HG02571 (cell line): ENCODE measurements around the gene RHPN2.
"Not testable (repeated sequence)": the region's sequence is repeated elsewhere in the genome, so short reads cannot be mapped to it uniquely, and the experiment has no call there.

Experiments
- ATAC-seq: cut with Tn5 transposase; IDR thresholded peaks from one replicate; pipeline ENCODE4 v1.9.1; 2021; ENCODE audit warnings: mild to moderate bottlenecking, moderate library complexity; ENCODE audit not compliant: unreplicated experiment

Gene RHPN2

GRCh38 chr19:33032218-33032781 is 32.4 kb downstream of the RHPN2 start:
- no peak for ATAC-seq

DNA sequence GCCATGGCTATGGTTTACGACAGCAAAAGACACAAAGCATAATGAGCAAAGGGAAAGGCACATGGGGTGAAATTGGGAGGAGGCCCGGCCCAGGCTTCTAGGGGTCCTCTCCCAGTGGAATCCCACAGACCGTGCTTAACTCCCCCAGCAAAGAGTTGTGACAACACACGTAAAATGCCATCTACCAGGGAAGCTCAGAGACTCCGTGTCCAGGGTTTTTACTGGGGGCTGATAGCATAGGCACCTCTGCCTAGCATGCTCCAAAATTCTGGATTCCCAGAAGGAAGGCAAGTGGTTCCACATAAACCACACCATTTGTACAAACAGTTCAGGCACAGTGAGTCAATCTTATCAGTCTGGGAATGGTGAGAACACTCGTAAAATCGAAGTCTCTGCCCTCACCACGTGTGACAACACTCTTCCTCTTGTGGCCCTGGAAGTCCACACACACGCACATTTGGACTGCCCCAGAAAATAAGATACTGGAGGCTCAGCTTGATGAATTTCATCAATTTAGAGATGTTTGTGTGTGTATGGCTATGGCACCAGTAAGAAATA is 34.9 kb downstream of the RHPN2 start:
- ATAC-seq = no peak

GRCh38 chr19:33026602-33027001 is 38.1 kb downstream of the RHPN2 start:
- not testable (repeated sequence) for ATAC-seq

- not testable (repeated sequence) for ATAC-seq
Measured at GRCh38 chr19:33025468-33026238, 39.0 kb downstream of the RHPN2 start.

DNA sequence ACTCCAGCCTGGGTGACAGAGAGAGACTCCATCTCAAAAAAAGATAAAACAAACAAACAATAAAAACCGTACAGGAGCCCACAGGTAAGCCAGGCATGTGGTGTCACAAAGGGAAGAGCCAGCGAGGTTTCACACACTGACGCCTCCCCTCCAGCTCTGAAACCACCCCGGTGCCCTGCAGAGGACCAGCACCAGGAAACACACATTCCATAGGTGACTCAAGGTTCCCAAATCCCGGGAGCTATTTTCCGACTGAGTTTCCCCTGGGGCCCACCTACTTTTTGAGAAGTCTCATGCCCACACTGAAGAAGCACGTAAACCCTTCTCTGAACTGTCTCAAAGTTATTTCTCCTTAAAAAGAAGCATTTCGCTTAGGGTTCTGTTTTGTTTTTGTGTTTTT is 40.3 kb downstream of the RHPN2 start:
- ATAC-seq = no peak

DNA sequence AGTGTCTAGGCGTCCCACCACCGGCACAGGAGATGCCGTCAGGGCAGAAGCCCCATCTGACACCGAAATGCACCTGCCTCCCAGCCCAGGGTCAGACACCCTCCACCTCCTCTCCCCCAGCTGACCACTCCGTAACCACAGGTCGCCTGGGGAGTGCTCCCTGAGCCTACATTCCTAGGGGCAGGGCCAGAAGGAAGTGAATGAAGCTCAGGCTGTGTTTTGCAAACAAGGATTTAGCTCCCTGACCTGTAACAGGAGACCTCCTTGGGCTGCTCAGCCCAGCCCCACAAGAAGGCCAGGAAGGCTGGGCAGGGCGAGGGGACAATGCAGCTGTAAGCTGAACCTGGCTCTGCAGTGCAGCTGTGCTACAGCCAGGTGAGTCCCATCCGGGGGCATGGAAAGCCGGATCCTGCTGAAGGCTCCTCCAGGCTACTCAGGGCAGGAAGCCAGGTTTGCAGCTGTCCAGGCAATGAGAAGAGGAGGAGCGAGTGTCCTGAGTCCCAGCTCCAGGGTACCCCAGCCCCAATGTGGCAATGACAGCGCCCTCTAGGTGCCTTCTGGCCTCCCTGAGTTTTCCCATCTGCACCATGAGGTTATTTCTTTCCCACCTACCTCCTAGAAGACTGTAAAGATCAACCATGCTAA is 42.1 kb downstream of the RHPN2 start:
- ATAC-seq = no peak

- not testable (repeated sequence) for ATAC-seq
Measured at GRCh38 chr19:33010891-33011290, 53.8 kb downstream of the RHPN2 start.

DNA sequence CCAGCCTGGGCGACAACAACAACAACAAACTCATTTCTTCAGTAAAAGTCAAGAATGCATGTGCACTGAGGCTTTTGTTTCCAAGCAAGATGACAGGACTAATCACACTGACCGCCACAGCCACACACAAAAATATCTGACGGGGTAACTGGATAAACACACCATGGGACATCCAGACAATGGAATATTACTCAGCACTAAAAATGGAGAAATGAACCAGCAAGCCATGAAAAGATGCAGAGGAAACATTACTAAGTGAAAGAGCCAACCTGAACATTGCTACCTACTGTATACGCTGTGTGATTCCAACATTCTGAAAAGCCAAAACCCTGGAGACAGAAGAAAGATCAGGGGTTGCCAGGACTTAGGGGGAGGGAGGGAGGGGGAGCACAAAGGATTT is 56.0 kb downstream of the RHPN2 start:
- no peak for ATAC-seq

GRCh38 chr19:33005440-33005839 is 59.2 kb downstream of the RHPN2 start:
- no peak for ATAC-seq

GRCh38 chr19:33003424-33004024 is 61.2 kb downstream of the RHPN2 start:
- ATAC-seq = not testable (repeated sequence)

DNA sequence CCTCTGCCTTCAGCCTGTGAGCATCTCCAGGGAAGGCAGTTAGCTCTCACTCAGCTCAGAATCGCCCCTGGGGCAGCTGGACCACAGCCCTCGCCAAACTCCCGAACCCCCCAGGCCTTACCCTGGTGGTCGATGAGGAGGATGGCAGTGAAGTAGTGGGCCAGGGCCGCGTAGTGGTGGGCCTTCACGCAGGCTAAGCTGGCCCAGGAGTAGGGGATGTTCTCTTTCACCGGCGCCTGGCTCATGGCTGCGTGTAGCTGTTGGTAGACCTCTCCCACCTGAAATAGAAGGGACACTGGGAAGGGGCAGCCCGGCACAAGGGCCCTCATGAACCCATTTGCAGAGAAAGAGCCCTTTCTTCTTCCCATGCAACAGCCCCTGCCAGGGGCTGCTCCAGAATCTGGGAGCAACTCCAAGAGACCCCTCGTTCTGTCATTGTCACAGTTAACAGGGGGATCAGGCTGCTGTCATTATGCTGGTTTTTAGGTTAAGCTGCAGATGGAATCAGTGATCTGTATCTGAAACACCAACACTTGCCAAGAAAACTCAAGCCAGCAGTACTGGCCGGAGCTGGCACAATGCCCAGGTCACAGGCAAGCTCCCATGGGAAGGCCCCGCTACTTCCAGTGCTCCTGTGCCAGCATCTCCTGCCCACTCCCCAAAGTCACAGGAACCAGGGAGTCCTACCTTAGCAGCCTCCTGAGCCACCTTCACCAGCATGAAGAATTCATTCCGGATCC is 62.4 kb downstream of the RHPN2 start:
- ATAC-seq = not testable (repeated sequence)

GRCh38 chr19:33000910-33001309 is 63.8 kb downstream of the RHPN2 start:
- no peak for ATAC-seq

DNA sequence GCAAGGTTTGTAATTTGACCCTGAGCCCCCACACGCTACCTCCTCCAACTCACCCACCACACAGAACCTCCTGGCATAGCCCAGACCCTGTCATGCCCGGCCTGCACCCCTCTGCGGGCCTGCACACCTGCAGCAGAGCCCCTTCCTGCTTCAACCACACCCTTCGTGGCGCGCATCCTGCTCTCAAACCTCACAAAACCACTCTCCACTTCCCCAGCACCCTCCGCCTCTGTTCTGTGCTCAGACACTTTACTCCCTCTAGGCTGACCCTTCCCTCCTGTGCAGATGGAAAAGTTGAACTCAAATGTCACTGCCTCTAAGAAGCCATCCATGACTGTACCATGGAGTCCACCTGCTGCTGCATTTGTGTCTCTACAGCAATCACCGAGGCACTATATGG is 64.2 kb downstream of the RHPN2 start:
- no peak for ATAC-seq

DNA sequence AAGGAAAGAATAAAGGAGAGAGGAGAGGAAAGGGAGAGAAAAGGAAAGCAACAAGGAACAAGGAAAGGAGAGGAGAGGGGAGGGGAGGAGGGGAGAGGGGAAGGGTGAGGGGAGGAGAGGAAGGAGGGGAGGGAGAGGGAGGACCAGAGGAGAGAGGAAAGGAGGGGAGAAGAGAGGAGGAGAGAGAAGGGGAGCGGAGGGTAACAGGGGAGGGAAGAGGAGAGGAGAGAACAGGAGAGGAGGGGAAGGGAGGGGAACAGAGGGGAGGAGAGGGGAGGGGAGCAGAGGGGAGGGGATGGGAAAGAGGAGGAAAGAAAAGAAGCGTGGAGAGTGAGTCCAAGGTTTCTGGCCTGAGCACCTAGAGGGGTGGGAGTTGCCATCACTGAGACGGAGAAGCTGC is 66.0 kb downstream of the RHPN2 start:
- ATAC-seq = no peak

DNA sequence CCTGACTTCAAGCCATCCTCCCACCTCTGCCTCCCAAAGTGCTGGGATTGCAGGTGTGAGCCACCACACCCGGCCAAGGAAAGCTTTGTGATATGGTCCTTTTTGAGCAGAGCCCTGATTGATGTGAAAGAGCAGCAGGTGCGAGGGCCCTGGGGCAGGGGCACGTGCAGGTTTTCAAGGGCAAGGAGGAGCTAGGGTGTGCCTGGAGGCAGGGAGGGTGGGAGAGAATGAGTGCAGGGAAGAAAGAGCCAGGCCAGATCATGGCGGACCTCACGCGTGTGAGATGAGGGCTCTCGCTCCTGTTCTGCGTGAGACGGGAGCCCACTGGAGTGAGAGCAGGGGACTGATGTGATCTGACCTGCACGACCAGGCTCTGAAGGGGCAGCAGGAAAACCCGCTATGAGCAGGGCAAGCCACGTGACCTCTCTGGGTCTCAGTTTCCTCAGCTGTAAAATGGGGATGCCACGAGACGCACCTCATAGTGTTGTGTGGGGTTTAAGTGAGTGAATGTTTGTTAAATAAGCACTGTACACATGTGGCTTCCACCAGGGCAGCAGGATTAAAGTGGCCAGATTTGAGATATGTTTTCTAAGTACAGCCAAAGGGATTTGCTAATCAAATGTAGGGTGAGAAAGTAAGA is 66.9 kb downstream of the RHPN2 start:
- ATAC-seq = no peak

DNA sequence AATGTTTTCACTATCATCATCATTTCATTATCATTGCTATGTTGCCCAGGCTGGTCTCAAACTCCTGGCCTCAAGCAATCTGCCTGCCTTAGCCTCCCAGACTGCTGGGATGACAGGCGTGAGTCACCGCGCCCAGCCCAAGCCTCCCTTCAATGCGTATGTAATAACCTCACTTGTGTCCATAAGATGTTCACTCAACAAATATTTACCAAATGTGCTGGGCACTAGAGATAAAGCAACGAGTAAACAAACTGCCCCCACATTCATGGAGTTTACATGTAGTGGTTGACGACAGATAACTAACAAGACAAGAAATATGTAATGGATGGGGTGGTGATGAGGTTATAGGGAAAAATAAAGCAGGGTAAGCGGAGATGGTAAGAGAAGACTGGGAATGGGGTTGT is 67.6 kb downstream of the RHPN2 start:
- ATAC-seq = not testable (repeated sequence)

DNA sequence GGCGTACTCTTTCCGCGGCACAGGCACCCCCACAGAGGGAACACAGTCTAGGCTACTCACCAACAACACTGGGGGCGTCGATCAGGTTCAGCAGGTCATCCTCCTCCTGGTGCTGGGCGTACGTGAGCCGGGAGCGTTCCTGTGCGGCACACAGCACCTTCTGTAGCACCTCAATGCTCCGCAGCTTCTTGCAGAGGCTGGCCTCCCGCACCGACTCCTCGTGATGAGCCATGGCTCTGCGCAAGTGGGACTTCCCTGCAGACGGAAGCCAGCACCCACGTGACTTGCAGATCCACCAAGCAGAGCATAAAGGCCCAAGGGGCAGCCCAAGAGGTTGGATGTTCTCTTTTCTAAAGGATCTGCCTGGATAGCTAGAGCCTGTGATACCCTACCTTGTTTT is 68.7 kb downstream of the RHPN2 start:
- ATAC-seq = not testable (repeated sequence)

DNA sequence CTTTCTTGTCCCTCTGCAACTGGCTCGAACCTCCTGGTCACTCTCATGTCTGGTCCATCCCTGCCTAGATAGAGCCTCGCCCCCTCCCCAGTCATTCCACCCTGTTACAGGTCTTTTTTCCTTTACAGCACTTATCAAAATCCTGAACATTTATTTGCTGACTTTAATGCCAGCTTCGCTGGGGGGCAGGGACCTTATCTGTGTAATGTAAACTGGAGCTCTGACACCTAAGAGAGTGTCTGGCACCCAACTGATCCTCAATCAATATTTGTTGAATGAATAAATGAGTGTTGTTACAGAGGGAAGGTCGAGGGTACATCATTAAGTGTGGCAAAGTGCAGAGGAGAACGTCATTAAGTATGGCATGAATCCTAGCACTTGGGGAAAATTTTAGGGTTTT is 76.0 kb downstream of the RHPN2 start:
- no peak for ATAC-seq

DNA sequence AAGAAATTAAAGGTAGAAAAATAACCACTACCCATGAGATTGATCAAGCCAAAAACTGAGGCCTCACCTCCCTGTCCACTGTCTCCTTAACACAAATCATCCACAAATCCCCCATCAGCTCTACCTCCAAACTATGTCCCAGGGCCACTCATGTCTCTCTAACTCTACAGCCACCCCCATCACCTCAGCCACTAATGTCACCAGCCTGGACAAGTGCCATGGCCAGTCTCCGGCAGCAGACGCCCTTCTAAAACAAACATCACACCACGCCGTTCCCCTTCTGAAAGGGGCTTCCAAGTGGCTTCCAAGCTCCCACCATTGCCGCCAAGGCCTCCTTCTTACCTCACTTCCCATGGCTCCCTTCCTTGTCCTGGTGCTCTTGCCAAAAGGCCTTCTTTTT is 76.4 kb downstream of the RHPN2 start:
- ATAC-seq = not testable (repeated sequence)

DNA sequence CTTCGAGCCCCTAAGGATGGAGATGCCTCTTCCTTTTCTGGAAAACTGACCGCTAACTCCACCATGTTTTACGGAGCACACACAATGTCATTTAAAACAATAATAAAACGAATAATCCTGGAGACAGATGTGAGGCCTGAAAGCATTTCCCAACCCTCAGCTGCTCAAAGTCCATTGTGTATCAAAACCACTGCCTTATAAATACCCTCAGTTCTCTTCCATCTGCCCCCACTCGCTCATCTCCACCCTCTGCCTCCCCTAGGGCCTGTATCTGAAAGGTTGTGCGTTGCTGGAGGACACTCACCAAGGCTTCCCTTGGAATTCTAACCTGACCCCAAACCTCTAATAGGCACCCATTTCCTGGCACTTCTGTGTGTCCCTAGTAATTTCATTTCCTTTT is 82.2 kb downstream of the RHPN2 start:
- not testable (repeated sequence) for ATAC-seq
